Measurements from ENCODE around the gene MRPL9.

- TF ChIP-seq, protein P1, sequence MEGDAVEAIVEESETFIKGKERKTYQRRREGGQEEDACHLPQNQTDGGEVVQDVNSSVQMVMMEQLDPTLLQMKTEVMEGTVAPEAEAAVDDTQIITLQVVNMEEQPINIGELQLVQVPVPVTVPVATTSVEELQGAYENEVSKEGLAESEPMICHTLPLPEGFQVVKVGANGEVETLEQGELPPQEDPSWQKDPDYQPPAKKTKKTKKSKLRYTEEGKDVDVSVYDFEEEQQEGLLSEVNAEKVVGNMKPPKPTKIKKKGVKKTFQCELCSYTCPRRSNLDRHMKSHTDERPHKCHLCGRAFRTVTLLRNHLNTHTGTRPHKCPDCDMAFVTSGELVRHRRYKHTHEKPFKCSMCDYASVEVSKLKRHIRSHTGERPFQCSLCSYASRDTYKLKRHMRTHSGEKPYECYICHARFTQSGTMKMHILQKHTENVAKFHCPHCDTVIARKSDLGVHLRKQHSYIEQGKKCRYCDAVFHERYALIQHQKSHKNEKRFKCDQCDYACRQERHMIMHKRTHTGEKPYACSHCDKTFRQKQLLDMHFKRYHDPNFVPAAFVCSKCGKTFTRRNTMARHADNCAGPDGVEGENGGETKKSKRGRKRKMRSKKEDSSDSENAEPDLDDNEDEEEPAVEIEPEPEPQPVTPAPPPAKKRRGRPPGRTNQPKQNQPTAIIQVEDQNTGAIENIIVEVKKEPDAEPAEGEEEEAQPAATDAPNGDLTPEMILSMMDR (IDR thresholded peaks at IDR 0.05) = no peak
- no peak for TF ChIP-seq POLR2A (IDR thresholded peaks at IDR 0.05)
Observed at GRCh38 chr1:151711044-151711800, 52.1 kb downstream of the MRPL9 start.
